22Rv1 (cell line): Measurements from ENCODE around the gene SGSH.

Experiments used
- CTCF ChIP-seq: fragments of 450-650 bp; IDR thresholded peaks from 2 replicates; pipeline ENCODE4 v1.5.1; 2017; ENCODE audit warnings: mild to moderate bottlenecking
- ZFX ChIP-seq: fragments of 450-650 bp; IDR thresholded peaks from 2 replicates; pipeline ENCODE4 v1.6.1; 2017; ENCODE audit warnings: antibody characterized with exemption, borderline replicate concordance

- TF ChIP-seq CTCF (no peak), ZFX (no peak)
These were observed 21.9 kb downstream of the SGSH start for GRCh38 chr17:80198144-80198661.
